Progenitor cell of endocrine pancreas (in vitro differentiated cells): Measurements from ENCODE around the gene SLC22A2. TPM values are rescaled to one million over a fixed set of nuclear protein-coding genes. Genes with fewer than 3 reads are reported as not detected.
"Not testable (repeated sequence)": the region's sequence is repeated elsewhere in the genome, so short reads cannot be mapped to it uniquely, and the experiment has no call there.

Experiments used
- DNase-seq: peaks from one replicate; pipeline ENCODE4 v3.0.0; 2021; ENCODE audit warnings: low spot score; ENCODE audit not compliant: unreplicated experiment
- H3K27ac Mint-ChIP-seq: 2 replicates; pipeline ENCODE4 v1.8.0; 2021; ENCODE audit warnings: mild to moderate bottlenecking, moderate library complexity, mixed read lengths
- H3K27me3 Mint-ChIP-seq: 2 replicates; pipeline ENCODE4 v1.8.0; 2021; ENCODE audit warnings: mixed read lengths
- H3K36me3 Mint-ChIP-seq: 2 replicates; pipeline ENCODE4 v1.8.0; 2022; ENCODE audit warnings: mixed read lengths; ENCODE audit not compliant: insufficient read depth
- H3K4me1 Mint-ChIP-seq: 2 replicates; pipeline ENCODE4 v1.8.0; 2021; ENCODE audit warnings: low read depth, mixed read lengths
- H3K4me3 Mint-ChIP-seq: 2 replicates; pipeline ENCODE4 v1.8.0; 2021; ENCODE audit warnings: low read depth, mild to moderate bottlenecking, moderate library complexity, mixed read lengths
- H3K9me3 Mint-ChIP-seq: 2 replicates; pipeline ENCODE4 v1.8.0; 2021; ENCODE audit warnings: low read depth, mixed read lengths
- CTCF ChIP-seq: fragments of 200-600 bp; sonication (generic); IDR thresholded peaks from one replicate; pipeline ENCODE4 v1.5.0; 2021; ENCODE audit warnings: antibody characterized with exemption, mild to moderate bottlenecking; ENCODE audit not compliant: unreplicated experiment
- total RNA-seq: library from RNA; stranded (reverse); gene quantifications from 2 replicates; pipeline ENCODE4 v1.2.1, GENCODE V29; 2021

The SLC22A2 gene
- total RNA-seq, 1 donor from 2014 or later: not detected

GRCh38 chr6:160240691-160241084 is 17.9 kb downstream of the SLC22A2 start:
- H3K9me3 Mint-ChIP-seq: peaks cover 19% of the 10 kb centered on the region
- H3K36me3 Mint-ChIP-seq: peaks cover 2% of the 10 kb centered on the region
- DNase-seq: no peak
- no peak overlapping the region for H3K4me3 Mint-ChIP-seq
- no peaks in the 10 kb centered on the region for H3K27me3 Mint-ChIP-seq
- H3K27ac Mint-ChIP-seq: no peak overlapping the region
- TF ChIP-seq CTCF: no peak
- peaks cover 11% of the 10 kb centered on the region for H3K4me1 Mint-ChIP-seq

GRCh38 chr6:160239929-160240690 is 18.5 kb downstream of the SLC22A2 start:
- peaks cover 20% of the 10 kb centered on the region for H3K9me3 Mint-ChIP-seq
- H3K4me3 Mint-ChIP-seq: no peak overlapping the region
- H3K36me3 Mint-ChIP-seq: peaks cover 2% of the 10 kb centered on the region
- no peak for TF ChIP-seq CTCF
- H3K27ac Mint-ChIP-seq: no peak overlapping the region
- DNase-seq: no peak
- H3K4me1 Mint-ChIP-seq: peaks cover 11% of the 10 kb centered on the region
- H3K27me3 Mint-ChIP-seq: no peaks in the 10 kb centered on the region

GRCh38 chr6:160238761-160239751 is 19.6 kb downstream of the SLC22A2 start:
- H3K27ac Mint-ChIP-seq: peak overlapping the region; percentile 14
- H3K36me3 Mint-ChIP-seq: peaks cover 2% of the 10 kb centered on the region
- peaks cover 22% of the 10 kb centered on the region for H3K9me3 Mint-ChIP-seq
- peaks cover 11% of the 10 kb centered on the region for H3K4me1 Mint-ChIP-seq
- TF ChIP-seq CTCF: no peak
- H3K4me3 Mint-ChIP-seq: no peak overlapping the region
- H3K27me3 Mint-ChIP-seq: no peaks in the 10 kb centered on the region
- no peak for DNase-seq

- H3K4me3 Mint-ChIP-seq: no peak overlapping the region
- H3K36me3 Mint-ChIP-seq: peaks cover 2% of the 10 kb centered on the region
- no peak for DNase-seq
- no peaks in the 10 kb centered on the region for H3K27me3 Mint-ChIP-seq
- H3K9me3 Mint-ChIP-seq: peaks cover 22% of the 10 kb centered on the region
- peaks cover 11% of the 10 kb centered on the region for H3K4me1 Mint-ChIP-seq
- TF ChIP-seq CTCF: no peak
- H3K27ac Mint-ChIP-seq: no peak overlapping the region
Measured at GRCh38 chr6:160238278-160238711, 20.3 kb downstream of the SLC22A2 start.

GRCh38 chr6:160237597-160238275 is 20.9 kb downstream of the SLC22A2 start:
- H3K4me1 Mint-ChIP-seq: peaks cover 11% of the 10 kb centered on the region
- peaks cover 22% of the 10 kb centered on the region for H3K9me3 Mint-ChIP-seq

GRCh38 chr6:160236235-160236872 is 22.3 kb downstream of the SLC22A2 start:
- not testable (repeated sequence) for H3K27me3 Mint-ChIP-seq, H3K36me3 Mint-ChIP-seq, H3K4me3 Mint-ChIP-seq, DNase-seq, H3K27ac Mint-ChIP-seq
- Mint-ChIP-seq H3K4me1 (peaks cover 11% of the 10 kb centered on the region), H3K9me3 (peaks cover 22% of the 10 kb centered on the region)

More at GRCh38 chr6:160237597-160238275, 20.9 kb downstream of the SLC22A2 start:
- not testable (repeated sequence) for H3K36me3 Mint-ChIP-seq, H3K27me3 Mint-ChIP-seq, H3K27ac Mint-ChIP-seq, DNase-seq, H3K4me3 Mint-ChIP-seq

GRCh38 chr6:160233950-160234640 is 24.5 kb downstream of the SLC22A2 start:
- H3K9me3 Mint-ChIP-seq: peaks cover 33% of the 10 kb centered on the region
- not testable (repeated sequence) for H3K27ac Mint-ChIP-seq, DNase-seq, H3K4me3 Mint-ChIP-seq, H3K36me3 Mint-ChIP-seq, H3K27me3 Mint-ChIP-seq, H3K4me1 Mint-ChIP-seq
